A172 (cell line): ENCODE data around the gene MSH3. TPM values are rescaled to one million over a fixed set of nuclear protein-coding genes. Genes with fewer than 3 reads are reported as not detected.
A peak's percentile ranks its signal among the peaks of the same experiment; 100 is the strongest.

Experiments
- DNase-seq: peaks from one replicate; pipeline ENCODE4 v3.0.0-alpha.2; 2015; ENCODE audit warnings: low spot score
- total RNA-seq: library from RNA; depleted of rRNA; stranded (reverse); fragments of >200 nt; shearing (Covaris generic); gene quantifications from 2 replicates; pipeline ENCODE4 v1.2.3, GENCODE V29; 2014; rRNA removed

MSH3 gene
- total RNA-seq: 16.1 and 21.4 TPM in 2 replicates

GRCh38 chr5:80654391-80655230 lies at the start of gene MSH3, which contains the start of gene DHFR:
Gene MSH3, plus strand, starts transcription at chr5:80654652. Its CDS starts 76 bp downstream, at chr5:80654728.
Gene DHFR, minus strand, starts transcription at chr5:80654983. Its CDS starts 494 bp downstream, at chr5:80654489.
- peak; percentile 92 for DNase-seq

GRCh38 chr5:80607343-80607742 lies 47.1 kb upstream of the MSH3 start:
- no peak for DNase-seq

GRCh38 chr5:80607832-80608231 lies 46.6 kb upstream of the MSH3 start:
- no peak for DNase-seq

GRCh38 chr5:80608731-80609130 lies 45.7 kb upstream of the MSH3 start:
- DNase-seq: no peak

GRCh38 chr5:80609692-80610091 lies 44.8 kb upstream of the MSH3 start:
- no peak for DNase-seq

- DNase-seq: no peak
Observed at GRCh38 chr5:80615266-80615914, 39.1 kb upstream of the MSH3 start.

GRCh38 chr5:80618438-80618837 lies 36.0 kb upstream of the MSH3 start:
- no peak for DNase-seq

- peak; percentile 7 for DNase-seq
Observed at GRCh38 chr5:80619086-80619485, 35.4 kb upstream of the MSH3 start.

- no peak for DNase-seq
Observed at GRCh38 chr5:80620211-80620610, 34.2 kb upstream of the MSH3 start.

GRCh38 chr5:80622756-80623155 lies 31.7 kb upstream of the MSH3 start:
- no peak for DNase-seq

- no peak for DNase-seq
Observed at GRCh38 chr5:80623999-80624398, 30.5 kb upstream of the MSH3 start.

GRCh38 chr5:80625230-80625629 lies 29.2 kb upstream of the MSH3 start:
- no peak for DNase-seq

- no peak for DNase-seq
Observed at GRCh38 chr5:80629281-80629680, 25.2 kb upstream of the MSH3 start.

- DNase-seq: no peak
Observed at GRCh38 chr5:80631278-80632259, 22.9 kb upstream of the MSH3 start.

- no peak for DNase-seq
Observed at GRCh38 chr5:80632700-80633099, 21.8 kb upstream of the MSH3 start.

- DNase-seq: no peak
Observed at GRCh38 chr5:80634193-80634592, 20.3 kb upstream of the MSH3 start.

- no peak for DNase-seq
Observed at GRCh38 chr5:80641353-80641752, 13.1 kb upstream of the MSH3 start.

GRCh38 chr5:80644900-80645299 lies 9.6 kb upstream of the MSH3 start:
- DNase-seq: no peak

GRCh38 chr5:80646926-80647325 lies 7.5 kb upstream of the MSH3 start:
- no peak for DNase-seq

- no peak for DNase-seq
Observed at GRCh38 chr5:80653502-80653901, 950 bp upstream of the MSH3 start.

- peak; percentile 14 for DNase-seq
Observed at GRCh38 chr5:80654054-80654390, 430 bp upstream of the MSH3 start.

- DNase-seq: peak; percentile 30
Observed at GRCh38 chr5:80655231-80655774, 851 bp downstream of the MSH3 start.
